Natural killer cell (primary cell): Measurements from ENCODE around the gene STAT4. TPM values are rescaled to one million over a fixed set of nuclear protein-coding genes. Genes with fewer than 3 reads are reported as not detected.
A peak's percentile ranks its signal among the peaks of the same experiment; 100 is the strongest.

Experiments
- ATAC-seq, 3 donors: fragments of 150-1000 bp in 2 of 3; fragments of 200-7000 bp in 1 of 3; cut with Tn5 transposase; 1 replicate in 1 of 3; 2 replicates in 2 of 3; pipeline ENCODE4 v1.10.0; 2021; ENCODE audit warnings: mild to moderate bottlenecking in 2 of 3, moderate library complexity in 2 of 3
- DNase-seq, 2 donors: peaks; one replicate each; pipeline versions ENCODE4 v3.0.0 to v3.0.0-alpha.2; 2013 to 2021; ENCODE audit warnings: mixed read lengths in 1 of 2
- H3K27ac ChIP-seq: one replicate; pipeline ENCODE4 v1.5.1; 2013; ENCODE audit warnings: mild to moderate bottlenecking, low read length
- H3K27me3 ChIP-seq: one replicate; pipeline ENCODE4 v1.6.1; 2013; ENCODE audit warnings: low read length; ENCODE audit not compliant: control insufficient read depth, insufficient read depth
- H3K36me3 ChIP-seq: one replicate; pipeline ENCODE4 v1.6.1; 2013; ENCODE audit warnings: low read length; ENCODE audit not compliant: control insufficient read depth, insufficient read depth
- H3K4me1 ChIP-seq: one replicate; pipeline ENCODE4 v1.6.1; 2013; ENCODE audit warnings: low read length; ENCODE audit not compliant: control insufficient read depth, insufficient read depth
- H3K4me3 ChIP-seq: one replicate; pipeline ENCODE4 v1.5.1; 2013; ENCODE audit warnings: low read length
- H3K9me3 ChIP-seq: one replicate; pipeline ENCODE4 v1.6.1; 2013; ENCODE audit warnings: low read length; ENCODE audit not compliant: control insufficient read depth, insufficient read depth
- H3K27ac Mint-ChIP-seq, 2 donors: one replicate each; pipeline ENCODE4 v1.8.0; 2022; ENCODE audit warnings: mild to moderate bottlenecking in 2 of 2, mixed read lengths in 2 of 2, moderate library complexity in 1 of 2
- H3K27me3 Mint-ChIP-seq, 2 donors: one replicate each; pipeline ENCODE4 v1.8.0; 2022; ENCODE audit warnings: low read depth in 2 of 2, mixed read lengths in 2 of 2
- H3K36me3 Mint-ChIP-seq: one replicate; pipeline ENCODE4 v1.8.0; 2022; ENCODE audit warnings: mixed read lengths
- H3K4me1 Mint-ChIP-seq, 2 donors: one replicate each; pipeline ENCODE4 v1.8.0; 2022; ENCODE audit warnings: mixed read lengths in 2 of 2
- H3K4me3 Mint-ChIP-seq: one replicate; pipeline ENCODE4 v1.8.0; 2022; ENCODE audit warnings: mild to moderate bottlenecking, moderate library complexity, mixed read lengths
- H3K9me3 Mint-ChIP-seq, 2 donors: one replicate each; pipeline ENCODE4 v1.8.0; 2022; ENCODE audit warnings: mixed read lengths in 2 of 2
- CTCF ChIP-seq: fragments of 200-600 bp; IDR thresholded peaks from one replicate; pipeline ENCODE4 v1.8.0; 2022; ENCODE audit warnings: antibody characterized with exemption
- WGBS: methylation state at CpG from one replicate; pipeline ENCODE4 v1.1.7; 2013; ENCODE audit warnings: missing lambda C conversion rate; ENCODE audit not compliant: insufficient coverage; 5-methylcytosine and 5-hydroxymethylcytosine counted together
- intact Hi-C: fragments of 100-400 bp; cut with micrococcal nuclease; formaldehyde crosslinking; loops from one replicate; pipeline ENCODE4 v1.14.2; 2022
- total RNA-seq, 4 donors: library from RNA; stranded (reverse); fragments of 120-200 nt in 1 of 4; gene quantifications; one replicate each; pipeline versions ENCODE4 v1.2.3 to v1.2.4, GENCODE V29; 2013 to 2022

Gene STAT4
- total RNA-seq, 3 donors from 2014 or later (not counting 1 experiment from before 2014, with no cell fraction given), result 264 to 339 (median 304) TPM

GRCh38 chr2:191158193-191158592, 7.4 kb upstream of the STAT4 start:
- peaks cover 21 to 22% of the 10 kb centered on the region in 2 donors for H3K4me1 Mint-ChIP-seq
- WGBS, result 56% methylated on average over 2 of the region's 2 CpGs
- H3K27ac ChIP-seq, result no peak overlapping the region
- no peak overlapping the region for H3K4me3 ChIP-seq
- no peaks in the 10 kb centered on the region for H3K36me3 Mint-ChIP-seq
- no peaks in the 10 kb centered on the region for H3K9me3 ChIP-seq
- intact Hi-C loops, result no loop called here
- no peaks in the 10 kb centered on the region for H3K9me3 Mint-ChIP-seq
- no peaks in the 10 kb centered on the region for H3K27me3 Mint-ChIP-seq
- ATAC-seq (no peak), DNase-seq (no peak)
- H3K27ac Mint-ChIP-seq, result no peak overlapping the region
- no peaks in the 10 kb centered on the region for H3K36me3 ChIP-seq
- no peak overlapping the region for H3K4me3 Mint-ChIP-seq
- H3K4me1 ChIP-seq, result peaks cover 6% of the 10 kb centered on the region
- H3K27me3 ChIP-seq, result no peaks in the 10 kb centered on the region
- TF ChIP-seq CTCF, result no peak

GRCh38 chr2:191155608-191156071, 4.8 kb upstream of the STAT4 start:
- DNase-seq, result peak in 1 of 2 donors; percentile 74
- Histone ChIP-seq H3K9me3 (no peaks in the 10 kb centered on the region), H3K4me1 (peaks cover 28% of the 10 kb centered on the region), H3K36me3 (no peaks in the 10 kb centered on the region), H3K4me3 (no peak overlapping the region), H3K27me3 (no peaks in the 10 kb centered on the region), H3K27ac (no peak overlapping the region)
- Mint-ChIP-seq H3K27me3 (no peaks in the 10 kb centered on the region), H3K4me3 (no peak overlapping the region), H3K9me3 (no peaks in the 10 kb centered on the region), H3K36me3 (no peaks in the 10 kb centered on the region), H3K4me1 (peaks cover 43 to 48% of the 10 kb centered on the region in 2 donors), H3K27ac (peak overlapping the region; percentile 2 to 59)
- intact Hi-C loops, result loop anchor here (1.0 kb wide), 2 partner anchors 103 to 159 kb away; no protein-coding TSS in a partner anchor
- TF ChIP-seq CTCF, result peak; percentile 73
- ATAC-seq, result peak; percentile 16 to 39 (median 16)
- 25% methylated on average over 1 of the region's 1 CpG for WGBS

- Mint-ChIP-seq H3K4me1 (peaks cover 53 to 58% of the 10 kb centered on the region in 2 donors), H3K36me3 (no peaks in the 10 kb centered on the region), H3K27me3 (no peaks in the 10 kb centered on the region), H3K27ac (peak overlapping the region in 1 of 2 donors; percentile 98), H3K9me3 (no peaks in the 10 kb centered on the region), H3K4me3 (peak overlapping the region; percentile 42)
- TF ChIP-seq CTCF, result no peak
- H3K4me3 ChIP-seq, result no peak overlapping the region
- peaks cover 28% of the 10 kb centered on the region for H3K4me1 ChIP-seq
- H3K27ac ChIP-seq, result no peak overlapping the region
- no peak for ATAC-seq
- 95% methylated on average over 2 of the region's 2 CpGs for WGBS
- H3K36me3 ChIP-seq, result no peaks in the 10 kb centered on the region
- no peaks in the 10 kb centered on the region for H3K27me3 ChIP-seq
- intact Hi-C loops, result loop anchor here (5.0 kb wide), 1 partner anchor 524 kb away; the partner anchor contains the start of gene NABP1
- H3K9me3 ChIP-seq, result no peaks in the 10 kb centered on the region
- DNase-seq, result no peak
Measured at GRCh38 chr2:191153716-191154115, 2.9 kb upstream of the STAT4 start.
